ENCODE results near the gene SPRY2. TPM values are rescaled to one million over a fixed set of nuclear protein-coding genes. Genes with fewer than 3 reads are reported as not detected.

Gene SPRY2
- total and polyA plus RNA-seq, 2 of the 8 experiments (the other 6 are each of a cell fraction or from before 2014, with no cell fraction given): 37.7 to 37.9 TPM

- Histone ChIP-seq H3K27me3 (replicated peaks in 1 of 4; ENCODE audit: control insufficient read depth in 3 of 4, extremely low read depth in 1 of 4, insufficient read depth in 3 of 4, low read length in 3 of 4) (no peaks in the 10 kb centered on the region), H3K56ac (replicated peaks; ENCODE audit: insufficient read length, low read depth, low read length) (no peak overlapping the region), H3K14ac (ENCODE audit: insufficient read length) (no peak overlapping the region), H3K9me3 (ENCODE audit: insufficient read depth in 2 of 2, low read depth in 1 of 2, low read length in 1 of 2) (no peaks in the 10 kb centered on the region; a peak in 1 of 4 replicates), H2AK5ac (ENCODE audit: low read depth, low read length) (no peak overlapping the region), H4K20me1 (replicated peaks in 1 of 2; ENCODE audit: control insufficient read depth in 1 of 2, insufficient read depth in 2 of 2, low read length in 2 of 2) (no peaks in the 10 kb centered on the region), H3K27ac (ENCODE audit: low read depth, low read length) (no peak overlapping the region), H4K8ac (ENCODE audit: extremely low read depth, insufficient read depth, low read length) (no peak overlapping the region), H2BK15ac (ENCODE audit: low read length) (no peak overlapping the region), H3K4me1 (replicated peaks in 1 of 4; ENCODE audit: control insufficient read depth in 3 of 4, insufficient read depth in 4 of 4, low read length in 3 of 4) (no peaks in the 10 kb centered on the region), H3K9ac (replicated peaks in 1 of 4; ENCODE audit: extremely low read depth in 1 of 4, low read depth in 3 of 4, low read length in 3 of 4) (no peak overlapping the region), H3K23ac (ENCODE audit: insufficient read length) (no peak overlapping the region), H3K79me1 (ENCODE audit: low read depth, low read length) (no peaks in the 10 kb centered on the region), H3K4me3 (ENCODE audit: extremely low read depth in 1 of 4, insufficient read depth in 2 of 4, low read depth in 3 of 4, low read length in 4 of 4) (no peak overlapping the region), H3K4ac (replicated peaks; ENCODE audit: insufficient read length, low read depth, low read length) (no peak overlapping the region), H3K79me2 (ENCODE audit: control insufficient read depth in 1 of 2, insufficient read depth in 2 of 2, low read length in 2 of 2) (no peaks in the 10 kb centered on the region), H4K91ac (replicated peaks; ENCODE audit: insufficient read length, low read length) (no peak overlapping the region), H3K18ac (ENCODE audit: extremely low read depth, low read length) (no peak overlapping the region), H2BK12ac (ENCODE audit: low read depth, low read length) (no peak overlapping the region), H2BK120ac (replicated peaks; ENCODE audit: low read depth, low read length) (no peak overlapping the region), H2AFZ (ENCODE audit: low read length) (no peak overlapping the region), H3K23me2 (ENCODE audit: low read depth, low read length) (no peaks in the 10 kb centered on the region), H3K4me2 (ENCODE audit: insufficient read depth in 1 of 2, low read depth in 2 of 2, low read length in 2 of 2) (no peak overlapping the region), H3K36me3 (ENCODE audit: control insufficient read depth in 2 of 4, insufficient read depth in 4 of 4, low read length in 3 of 4) (no peaks in the 10 kb centered on the region), H4K5ac (ENCODE audit: insufficient read length, low read depth, low read length) (no peak overlapping the region), H2BK5ac (ENCODE audit: low read depth, low read length) (no peak overlapping the region), H2BK20ac (ENCODE audit: low read length) (no peak overlapping the region)
- POLR2A ChIA-PET (ENCODE audit: partially characterized antibody): no interaction called here
- FAIRE-seq (no peak), DNase-seq (ENCODE audit: low read depth in 1 of 2, low spot score in 2 of 2) (no peak)
- CTCF ChIA-PET (ENCODE audit: partially characterized antibody): no interaction called here
- WGBS, 2 experiments (ENCODE audit: extremely low coverage in 1 of 2, insufficient coverage in 1 of 2, insufficient read length in 1 of 2, insufficient replicate concordance in 2 of 2, low coverage in 1 of 2, low lambda C conversion rate in 2 of 2, missing lambda C conversion rate in 1 of 2): 68% methylated on average over 9 of the region's 9 CpGs; no CpG with 5 or more reads in 1 of the 2 experiments
- TF ChIP-seq ATF2 (IDR thresholded peaks at IDR 0.05; ENCODE audit: low read length): no peak
- TF ChIP-seq CREB1 (IDR thresholded peaks at IDR 0.05): no peak
- no peak for TF ChIP-seq RBBP5 (IDR thresholded peaks at IDR 0.05; ENCODE audit: borderline replicate concordance, low read depth, low read length)
- TF ChIP-seq SUZ12 (IDR thresholded peaks at IDR 0.05; ENCODE audit: low read length): no peak
- no peak for TF ChIP-seq EGR1 (IDR thresholded peaks at IDR 0.05; ENCODE audit: borderline replicate concordance, low read depth, low read length)
- no peak for TF ChIP-seq CTBP2 (IDR thresholded peaks at IDR 0.05; ENCODE audit: borderline replicate concordance, insufficient read depth, insufficient read length, low read length)
- no peak for TF ChIP-seq EP300 (IDR thresholded peaks at IDR 0.05; ENCODE audit: borderline replicate concordance in 1 of 2, low read depth in 2 of 2, low read length in 2 of 2)
- TF ChIP-seq NANOG (IDR thresholded peaks at IDR 0.05; ENCODE audit: insufficient read depth, low read depth, low read length, poor library complexity, severe bottlenecking): no peak
- no peak for TF ChIP-seq RAD21 (IDR thresholded peaks at IDR 0.05 in 1 of 2, conservative IDR thresholded peaks at IDR 0.05 in 1 of 2; ENCODE audit: low read depth in 2 of 2, low read length in 2 of 2)
- TF ChIP-seq TAF1 (IDR thresholded peaks at IDR 0.05; ENCODE audit: low read depth, low read length): no peak
- no peak for TF ChIP-seq SP1 (IDR thresholded peaks at IDR 0.05; ENCODE audit: low read depth, low read length)
Observed at GRCh38 chr13:80307401-80307987, 33.4 kb downstream of the SPRY2 start.

Measured in H1 (cell line).